GM12872 (cell line): ENCODE measurements around the gene C18orf63.

Experiments
- CTCF ChIP-seq: IDR thresholded peaks from 3 replicates; pipeline ENCODE4 v1.5.1; 2011; ENCODE audit warnings: low read depth, mild to moderate bottlenecking, low read length, moderate library complexity; ENCODE audit not compliant: insufficient read depth

The C18orf63 gene

GRCh38 chr18:74294526-74294925, 21.1 kb upstream of the C18orf63 start:
- TF ChIP-seq CTCF = no peak

- TF ChIP-seq CTCF = no peak
Observed at GRCh38 chr18:74299162-74299561, 16.5 kb upstream of the C18orf63 start.

DNA sequence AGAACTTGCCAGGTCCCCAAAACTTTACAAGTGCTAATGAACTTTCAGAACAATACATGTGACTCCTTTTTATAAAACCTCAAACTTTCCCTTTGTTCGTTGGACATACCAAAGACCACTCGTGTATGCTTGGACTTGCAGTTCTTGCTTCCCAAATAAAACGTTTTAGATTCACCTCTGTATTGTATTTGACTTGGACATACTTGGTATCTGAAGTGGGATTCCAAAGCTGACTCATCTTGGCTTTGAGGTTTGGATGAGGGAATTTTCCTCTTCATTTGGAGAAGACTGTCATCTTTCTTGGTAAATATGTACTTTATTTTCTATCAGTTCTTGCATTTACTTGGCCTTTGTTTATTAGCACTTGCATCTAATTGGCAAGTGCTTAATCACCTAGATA, 15.9 kb upstream of the C18orf63 start:
- no peak for TF ChIP-seq CTCF

GRCh38 chr18:74303306-74303705, 12.3 kb upstream of the C18orf63 start:
- no peak for TF ChIP-seq CTCF

- TF ChIP-seq CTCF = no peak
Observed at GRCh38 chr18:74303936-74304335, 11.7 kb upstream of the C18orf63 start.

DNA sequence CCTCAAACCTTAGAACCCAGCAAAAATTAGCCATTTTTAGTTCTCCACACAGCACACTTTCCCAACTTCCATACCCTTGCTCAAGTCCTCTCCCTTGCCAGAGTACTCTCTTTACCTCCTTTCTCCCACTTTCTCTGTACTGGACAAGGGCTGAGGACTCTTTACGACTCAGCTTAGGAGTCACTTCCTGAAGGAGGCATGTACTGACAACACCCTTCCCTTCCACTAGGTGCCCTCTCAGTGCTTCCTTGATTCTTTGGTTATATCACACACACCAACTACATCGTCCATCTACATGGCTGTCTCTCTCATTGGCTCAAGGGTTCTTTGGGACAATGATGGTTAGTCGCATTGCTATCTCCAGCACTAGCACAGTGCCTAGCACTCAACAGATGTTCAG, 5.2 kb upstream of the C18orf63 start:
- peak; percentile 70 for TF ChIP-seq CTCF

- TF ChIP-seq CTCF = no peak
Observed at GRCh38 chr18:74311000-74311399, 4.6 kb upstream of the C18orf63 start.

DNA sequence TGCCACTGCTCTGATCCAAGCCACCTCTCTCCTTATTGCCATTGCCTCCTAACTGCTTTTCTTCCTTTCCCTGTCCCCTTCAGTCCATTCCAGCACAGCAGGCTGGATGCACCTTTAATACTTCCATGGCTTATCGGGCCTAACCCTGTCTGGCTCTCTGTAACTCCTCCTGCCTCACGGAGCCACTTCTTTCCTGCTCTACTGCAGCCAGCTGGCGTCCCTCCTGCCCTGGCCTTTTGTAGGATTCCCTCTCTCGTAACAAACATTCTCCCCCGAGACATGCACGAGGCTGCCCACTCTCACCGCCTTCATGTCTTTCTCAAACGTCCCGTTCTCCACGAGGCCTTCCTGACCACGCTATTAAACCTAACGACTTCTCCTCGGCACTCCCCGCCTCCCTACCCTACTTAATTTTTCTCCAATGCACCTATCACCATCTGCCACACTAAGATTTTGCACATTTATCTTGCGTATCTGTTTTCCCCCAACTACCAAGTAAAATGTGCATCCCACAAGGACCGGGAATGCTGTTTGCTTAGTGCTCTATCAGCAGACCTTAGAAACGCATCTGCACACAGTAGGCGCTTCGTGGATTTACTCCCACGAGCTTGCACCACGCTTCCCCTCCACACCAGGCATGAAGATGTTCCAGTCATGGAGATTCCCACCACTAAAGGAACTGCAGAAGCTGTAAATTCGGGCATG, 728 bp upstream of the C18orf63 start:
- no peak for TF ChIP-seq CTCF
